ENCODE data around the gene ZBTB38.

The ZBTB38 gene

GRCh38 chr3:141403576-141403975 is 35.3 kb downstream of the ZBTB38 start:
- DNase-seq (ENCODE audit: low read depth in 4 of 4, low spot score in 1 of 4), result no peak

GRCh38 chr3:141405025-141405424 is 36.7 kb downstream of the ZBTB38 start:
- DNase-seq (ENCODE audit: low read depth in 4 of 4, low spot score in 1 of 4), result no peak

GRCh38 chr3:141405591-141405990 is 37.3 kb downstream of the ZBTB38 start:
- DNase-seq (ENCODE audit: low read depth in 4 of 4, low spot score in 1 of 4), result no peak

- DNase-seq (ENCODE audit: low read depth in 4 of 4, low spot score in 1 of 4), result no peak
These were observed 38.0 kb downstream of the ZBTB38 start for GRCh38 chr3:141406265-141406664.

- no peak for DNase-seq (ENCODE audit: low read depth in 4 of 4, low spot score in 1 of 4)
These were observed 38.7 kb downstream of the ZBTB38 start for GRCh38 chr3:141407047-141407446.

GRCh38 chr3:141407825-141408224 is 39.5 kb downstream of the ZBTB38 start:
- DNase-seq (ENCODE audit: low read depth in 4 of 4, low spot score in 1 of 4), result no peak

GRCh38 chr3:141408596-141408995 is 40.3 kb downstream of the ZBTB38 start:
- DNase-seq (ENCODE audit: low read depth in 4 of 4, low spot score in 1 of 4), result no peak

GRCh38 chr3:141409940-141410241 is 41.6 kb downstream of the ZBTB38 start:
- no peak for DNase-seq (ENCODE audit: low read depth in 4 of 4, low spot score in 1 of 4)

- DNase-seq (ENCODE audit: low read depth in 4 of 4, low spot score in 1 of 4), result no peak
These were observed 42.1 kb downstream of the ZBTB38 start for GRCh38 chr3:141410408-141410807.

GRCh38 chr3:141410846-141411245 is 42.5 kb downstream of the ZBTB38 start:
- no peak for DNase-seq (ENCODE audit: low read depth in 4 of 4, low spot score in 1 of 4)

GRCh38 chr3:141411251-141411771 is 43.0 kb downstream of the ZBTB38 start:
- no peak for DNase-seq (ENCODE audit: low read depth in 4 of 4, low spot score in 1 of 4)

GRCh38 chr3:141412087-141412935 is 44.0 kb downstream of the ZBTB38 start:
- DNase-seq (ENCODE audit: low read depth in 4 of 4, low spot score in 1 of 4), result no peak

- DNase-seq (ENCODE audit: low read depth in 4 of 4, low spot score in 1 of 4), result no peak
These were observed 44.6 kb downstream of the ZBTB38 start for GRCh38 chr3:141412936-141413354.

GRCh38 chr3:141413391-141413790 is 45.1 kb downstream of the ZBTB38 start:
- no peak for DNase-seq (ENCODE audit: low read depth in 4 of 4, low spot score in 1 of 4)

- no peak for DNase-seq (ENCODE audit: low read depth in 4 of 4, low spot score in 1 of 4)
These were observed 45.7 kb downstream of the ZBTB38 start for GRCh38 chr3:141413801-141414689.

GRCh38 chr3:141414800-141415462 is 46.6 kb downstream of the ZBTB38 start:
- no peak for DNase-seq (ENCODE audit: low read depth in 4 of 4, low spot score in 1 of 4)

GRCh38 chr3:141415953-141416352 is 47.6 kb downstream of the ZBTB38 start:
- no peak for DNase-seq (ENCODE audit: low read depth in 4 of 4, low spot score in 1 of 4)
